HG03342 (cell line): Measurements from ENCODE around the gene GPR6.

Source experiments
- ATAC-seq: cut with Tn5 transposase; IDR thresholded peaks from one replicate; pipeline ENCODE4 v1.9.1; 2021; ENCODE audit warnings: mild to moderate bottlenecking, moderate library complexity; ENCODE audit not compliant: unreplicated experiment

Gene GPR6

GRCh38 chr6:109998159-109998785 is 20.2 kb downstream of the GPR6 start:
- ATAC-seq: no peak

- no peak for ATAC-seq
Measured at GRCh38 chr6:109999740-110000139, 21.6 kb downstream of the GPR6 start.

- ATAC-seq: no peak
Measured at GRCh38 chr6:110002676-110003075, 24.6 kb downstream of the GPR6 start.

- no peak for ATAC-seq
Measured at GRCh38 chr6:110013386-110013785, 35.3 kb downstream of the GPR6 start.

- ATAC-seq: no peak
Measured at GRCh38 chr6:110015206-110015605, 37.1 kb downstream of the GPR6 start.

GRCh38 chr6:110017306-110017705 is 39.2 kb downstream of the GPR6 start:
- no peak for ATAC-seq

GRCh38 chr6:110017946-110018345 is 39.8 kb downstream of the GPR6 start:
- no peak for ATAC-seq

GRCh38 chr6:110018486-110018885 is 40.4 kb downstream of the GPR6 start:
- ATAC-seq: no peak

- ATAC-seq: no peak
Measured at GRCh38 chr6:110020888-110021287, 42.8 kb downstream of the GPR6 start.

GRCh38 chr6:110029144-110029543 is 51.0 kb downstream of the GPR6 start:
- no peak for ATAC-seq
